GM06990 (cell line): ENCODE results near the gene ACYP2.
A peak's percentile ranks its signal among the peaks of the same experiment; 100 is the strongest.

ENCODE experiments used
- DNase-seq: peaks from one replicate; pipeline ENCODE4 v3.0.0-alpha.2; 2011; ENCODE audit not compliant: insufficient read length; ENCODE audit errors: extremely low read depth
- H3K27me3 ChIP-seq: replicated peaks from 2 replicates; pipeline ENCODE4 v1.6.0; 2011; ENCODE audit warnings: low read length; ENCODE audit not compliant: control insufficient read depth, insufficient read depth
- H3K36me3 ChIP-seq: 2 replicates; pipeline ENCODE4 v1.5.1; 2011; ENCODE audit warnings: low read length; ENCODE audit not compliant: control insufficient read depth, insufficient read depth
- H3K4me3 ChIP-seq: replicated peaks from 2 replicates; pipeline ENCODE4 v1.5.1; 2011; ENCODE audit warnings: low read depth, mild to moderate bottlenecking, control low read depth, low read length
- CTCF ChIP-seq: IDR thresholded peaks from 2 replicates; pipeline ENCODE4 v1.5.1; 2011; ENCODE audit warnings: low read length, control low read depth, mild to moderate bottlenecking, inconsistent platforms; ENCODE audit not compliant: insufficient read depth, poor library complexity, severe bottlenecking

ACYP2 gene

GRCh38 chr2:54206596-54206995, 91.2 kb downstream of the ACYP2 start:
- peak; percentile 11 for DNase-seq
- peak; percentile 46 for TF ChIP-seq CTCF
- H3K27me3 ChIP-seq = no peaks in the 10 kb centered on the region
- H3K4me3 ChIP-seq = no peak overlapping the region
- no peaks in the 10 kb centered on the region for H3K36me3 ChIP-seq

GRCh38 chr2:54207666-54208195, 92.3 kb downstream of the ACYP2 start:
- Histone ChIP-seq H3K27me3 (no peaks in the 10 kb centered on the region), H3K36me3 (no peaks in the 10 kb centered on the region), H3K4me3 (no peak overlapping the region)
- no peak for TF ChIP-seq CTCF
- no peak for DNase-seq

- no peaks in the 10 kb centered on the region for H3K27me3 ChIP-seq
- DNase-seq = no peak
- no peak overlapping the region for H3K4me3 ChIP-seq
- no peaks in the 10 kb centered on the region for H3K36me3 ChIP-seq
- TF ChIP-seq CTCF = no peak
Observed at GRCh38 chr2:54208364-54209240, 93.2 kb downstream of the ACYP2 start.

- Histone ChIP-seq H3K4me3 (no peak overlapping the region), H3K27me3 (no peaks in the 10 kb centered on the region), H3K36me3 (no peaks in the 10 kb centered on the region)
- DNase-seq = no peak
- no peak for TF ChIP-seq CTCF
Observed at GRCh38 chr2:54209379-54209778, 94.0 kb downstream of the ACYP2 start.

- Histone ChIP-seq H3K27me3 (no peaks in the 10 kb centered on the region), H3K36me3 (no peaks in the 10 kb centered on the region), H3K4me3 (no peak overlapping the region)
- no peak for DNase-seq
- no peak for TF ChIP-seq CTCF
Observed at GRCh38 chr2:54212456-54212855, 97.0 kb downstream of the ACYP2 start.

- DNase-seq = no peak
- Histone ChIP-seq H3K4me3 (no peak overlapping the region), H3K36me3 (no peaks in the 10 kb centered on the region), H3K27me3 (no peaks in the 10 kb centered on the region)
- TF ChIP-seq CTCF = no peak
Observed at GRCh38 chr2:54213082-54213481, 97.7 kb downstream of the ACYP2 start.
